Measurements from ENCODE around the gene IFI44. TPM values are rescaled to one million over a fixed set of nuclear protein-coding genes. Genes with fewer than 3 reads are reported as not detected.

Gene IFI44
- 1 to 10 TPM; 2.6 to 3.1 (median 2.8) TPM for total RNA-seq

GRCh38 chr1:78649628-78650027 lies at the start of gene IFI44:
Gene IFI44 (plus strand): TSS chr1:78649831. CDS start chr1:78650196, 365 bp downstream.
- H3K36me3 ChIP-seq, result no peaks in the 10 kb centered on the region
- H3K4me1 ChIP-seq, result peaks cover 0 to 3% of the 10 kb centered on the region in 2 donors
- ATAC-seq (peak; percentile 86 to 88), DNase-seq (peak; percentile 51 to 69)
- intact Hi-C loops (cut with DNase I; ENCODE audit: low total_unique reads) (loop anchor here (2.0 kb wide), 1 partner anchor 29 kb away; the partner anchor contains the start of gene IFI44L), in situ Hi-C loops (cut with MboI; ENCODE audit: low sequenced_read_pairs in 4 of 4) (loop anchor here in 1 of 4 donors (25.0 kb wide), 1 partner anchor 512 kb away; no protein-coding TSS in a partner anchor)
- TF ChIP-seq POLR2A (IDR thresholded peaks at IDR 0.05), result peak; percentile 24 to 60
- TF ChIP-seq CTCF (IDR thresholded peaks at IDR 0.05 in 4 of 5, conservative IDR thresholded peaks at IDR 0.05 in 1 of 5), result no peak
- peak within 1 kb of the TSS; percentile 41 to 50 (median 46) for H3K4me3 ChIP-seq
- H3K27ac ChIP-seq, result peak within 1 kb of the TSS; percentile 56 to 67 (median 58)
- no peaks in the 10 kb centered on the region for H3K27me3 ChIP-seq
- no peaks in the 10 kb centered on the region for H3K9me3 ChIP-seq

GRCh38 chr1:78601068-78601467 lies 48.6 kb upstream of the IFI44 start:
- ATAC-seq (no peak), DNase-seq (no peak)
- Histone ChIP-seq H3K27ac (no peak overlapping the region), H3K4me1 (peaks cover 0 to 7% of the 10 kb centered on the region in 2 donors), H3K4me3 (no peak overlapping the region), H3K9me3 (no peaks in the 10 kb centered on the region), H3K36me3 (no peaks in the 10 kb centered on the region), H3K27me3 (no peaks in the 10 kb centered on the region)
- in situ Hi-C loops (cut with MboI; ENCODE audit: low sequenced_read_pairs in 4 of 4), result loop anchor here in 3 of 4 donors (5.0 to 25.0 kb wide), 3 partner anchors 464 to 614 kb away; partner anchors contain the start of gene FUBP1 (in 1 of the 3)
- TF ChIP-seq POLR2A (IDR thresholded peaks at IDR 0.05) (no peak), CTCF (IDR thresholded peaks at IDR 0.05 in 4 of 5, conservative IDR thresholded peaks at IDR 0.05 in 1 of 5) (no peak)
- intact Hi-C loops (cut with DNase I; ENCODE audit: low total_unique reads), result no loop called here

GRCh38 chr1:78603206-78603605 lies 46.4 kb upstream of the IFI44 start:
- intact Hi-C loops (cut with DNase I; ENCODE audit: low total_unique reads) (no loop called here), in situ Hi-C loops (cut with MboI; ENCODE audit: low sequenced_read_pairs in 4 of 4) (loop anchor here in 3 of 4 donors (5.0 to 25.0 kb wide), 3 partner anchors 466 to 616 kb away; partner anchors contain the start of gene FUBP1 (in 1 of the 3))
- H3K9me3 ChIP-seq, result no peaks in the 10 kb centered on the region
- ATAC-seq, result no peak
- H3K27me3 ChIP-seq, result no peaks in the 10 kb centered on the region
- no peak for DNase-seq
- no peak overlapping the region for H3K4me3 ChIP-seq
- H3K36me3 ChIP-seq, result no peaks in the 10 kb centered on the region
- TF ChIP-seq CTCF (IDR thresholded peaks at IDR 0.05 in 4 of 5, conservative IDR thresholded peaks at IDR 0.05 in 1 of 5) (no peak), POLR2A (IDR thresholded peaks at IDR 0.05) (no peak)
- no peak overlapping the region for H3K27ac ChIP-seq
- peaks cover 0 to 7% of the 10 kb centered on the region in 2 donors for H3K4me1 ChIP-seq

GRCh38 chr1:78604643-78605042 lies 45.0 kb upstream of the IFI44 start:
- ATAC-seq, result no peak
- Histone ChIP-seq H3K4me1 (peaks cover 0 to 7% of the 10 kb centered on the region in 2 donors), H3K36me3 (no peaks in the 10 kb centered on the region), H3K27me3 (no peaks in the 10 kb centered on the region), H3K9me3 (no peaks in the 10 kb centered on the region), H3K4me3 (no peak overlapping the region), H3K27ac (no peak overlapping the region)
- DNase-seq, result no peak
- intact Hi-C loops (cut with DNase I; ENCODE audit: low total_unique reads) (no loop called here), in situ Hi-C loops (cut with MboI; ENCODE audit: low sequenced_read_pairs in 4 of 4) (loop anchor here in 3 of 4 donors (5.0 to 25.0 kb wide), 4 partner anchors 467 to 617 kb away; partner anchors contain the start of gene FUBP1 (in 1 of the 3))
- TF ChIP-seq POLR2A (IDR thresholded peaks at IDR 0.05), result no peak

- H3K4me1 ChIP-seq, result peaks cover 0 to under 1% of the 10 kb centered on the region in 2 donors
- no peaks in the 10 kb centered on the region for H3K9me3 ChIP-seq
- no peak for DNase-seq
- H3K27me3 ChIP-seq, result no peaks in the 10 kb centered on the region
- intact Hi-C loops (cut with DNase I; ENCODE audit: low total_unique reads) (no loop called here), in situ Hi-C loops (cut with MboI; ENCODE audit: low sequenced_read_pairs in 4 of 4) (loop anchor here in 2 of 4 donors (5.0 to 25.0 kb wide), 3 partner anchors 471 to 619 kb away; partner anchors contain the start of gene FUBP1 (in 1 of the 2))
- no peak overlapping the region for H3K27ac ChIP-seq
- no peak for TF ChIP-seq POLR2A (IDR thresholded peaks at IDR 0.05)
- ATAC-seq, result no peak
- H3K36me3 ChIP-seq, result no peaks in the 10 kb centered on the region
- H3K4me3 ChIP-seq, result no peak overlapping the region
Observed at GRCh38 chr1:78606274-78606673, 43.4 kb upstream of the IFI44 start.

All from gastrocnemius medialis (tissue), 4 donors.